SU-DHL-6 (cell line): Measurements from ENCODE around the gene TMOD1.

Experiments used
- CTCF ChIP-seq: fragments of 200-600 bp; sonication (generic); IDR thresholded peaks from one replicate; pipeline ENCODE4 v1.5.1; 2017; ENCODE audit warnings: antibody characterized with exemption, mild to moderate bottlenecking, low read length, moderate library complexity; ENCODE audit not compliant: insufficient read depth, poor library complexity, severe bottlenecking
- EZH2phosphoT487 ChIP-seq: fragments of 200-600 bp; sonication (generic), shearing (Covaris generic); conservative IDR thresholded peaks from 2 replicates; pipeline ENCODE4 v1.6.1; 2018; ENCODE audit warnings: mild to moderate bottlenecking, antibody characterized with exemption, low read length, moderate library complexity, mixed read lengths

- TF ChIP-seq CTCF, result no peak
- no peak for TF ChIP-seq EZH2phosphoT487
Observed at GRCh38 chr9:97521576-97522333, 20.3 kb downstream of the TMOD1 start.
